ENCODE measurements around the gene SLC25A1. TPM values are rescaled to one million over a fixed set of nuclear protein-coding genes. Genes with fewer than 3 reads are reported as not detected.

The SLC25A1 gene
- total RNA-seq, 1 donor from 2014 or later, result 39.4 TPM

GRCh38 chr22:19127329-19128008 is 51.1 kb downstream of the SLC25A1 start:
- DNase-seq, result no peak
- H3K4me1 Mint-ChIP-seq, result peaks cover 9% of the 10 kb centered on the region
- H3K4me3 Mint-ChIP-seq, result no peak overlapping the region
- H3K27me3 Mint-ChIP-seq, result no peaks in the 10 kb centered on the region
- H3K36me3 Mint-ChIP-seq (ENCODE audit: low read depth), result peaks cover 4% of the 10 kb centered on the region
- no peak overlapping the region for H3K27ac Mint-ChIP-seq
- intact Hi-C loops (cut with micrococcal nuclease), result no loop called here
- H3K9me3 Mint-ChIP-seq, result no peaks in the 10 kb centered on the region

DNA sequence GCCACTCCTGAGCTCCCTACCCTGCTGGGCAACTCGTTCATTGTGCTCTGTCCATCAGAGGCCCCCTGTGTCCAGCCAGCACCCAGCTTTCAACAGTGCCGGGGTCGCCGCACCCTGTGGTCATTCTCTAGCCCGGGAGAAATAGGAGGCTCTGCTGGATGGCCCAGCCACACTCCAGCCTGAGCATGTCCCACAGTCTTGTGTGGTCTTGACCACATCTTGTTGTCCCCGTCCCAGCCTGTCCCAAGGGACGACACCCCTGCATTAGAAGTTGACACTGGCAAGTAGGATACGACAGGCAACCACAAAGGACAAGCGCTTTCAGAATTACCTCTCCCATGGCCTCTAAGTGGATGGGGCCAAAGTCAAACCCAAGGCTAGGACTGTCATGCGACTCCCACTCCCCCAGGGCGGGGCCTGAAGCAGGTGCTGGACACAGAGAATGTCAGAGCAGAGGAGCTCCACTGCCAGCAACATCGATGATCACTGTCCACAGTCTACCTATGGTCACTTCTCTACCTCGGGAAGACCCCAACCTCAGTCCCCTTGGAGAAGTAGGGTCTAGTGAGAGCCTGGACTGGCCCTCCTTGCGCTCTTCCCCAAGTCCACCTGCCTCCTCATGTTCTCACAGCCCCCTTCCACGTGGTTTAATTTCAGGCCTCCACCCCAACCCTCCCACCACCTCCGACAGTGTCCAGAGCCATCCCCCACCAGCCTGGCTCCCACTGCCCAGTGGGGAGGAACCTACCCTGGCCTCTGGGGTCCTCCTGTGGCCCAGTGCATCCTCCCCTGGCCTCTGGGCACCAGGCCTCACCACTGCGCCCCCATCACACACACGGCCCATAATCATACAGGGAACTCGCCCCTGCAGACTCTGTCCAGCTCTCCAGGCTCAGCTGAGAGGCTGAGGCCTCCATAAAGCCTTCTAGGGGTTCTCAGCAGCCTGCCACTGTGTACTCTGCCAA is 51.9 kb downstream of the SLC25A1 start:
- Mint-ChIP-seq H3K36me3 (ENCODE audit: low read depth) (peaks cover 4% of the 10 kb centered on the region), H3K9me3 (no peaks in the 10 kb centered on the region), H3K27me3 (no peaks in the 10 kb centered on the region), H3K27ac (no peak overlapping the region), H3K4me1 (peaks cover 9% of the 10 kb centered on the region), H3K4me3 (no peak overlapping the region)
- no peak for DNase-seq
- intact Hi-C loops (cut with micrococcal nuclease), result no loop called here

Other genes starting within 250 kb of the SLC25A1 start
- gene PRODH, start 242.4 kb downstream of the SLC25A1 start, total RNA-seq, result 0.83 and 0.98 TPM in 2 replicates
- gene DGCR2, start 56.3 kb downstream of the SLC25A1 start, total RNA-seq, result 23.8 and 25.5 TPM in 2 replicates
- not detected in 2 replicates for gene TSSK2, start 47.4 kb downstream of the SLC25A1 start, total RNA-seq
- gene ESS2, start 34.1 kb downstream of the SLC25A1 start, total RNA-seq, result 17.6 and 19.1 TPM in 2 replicates
- not detected in 2 replicates for gene GSC2, start 28.4 kb downstream of the SLC25A1 start, total RNA-seq
- 0.43 and 1.3 TPM in 2 replicates for gene CLTCL1, start 113.0 kb upstream of the SLC25A1 start, total RNA-seq

All from activated CD4-positive, alpha-beta T cell treated with anti-CD3 and anti-CD28 coated beads, Interleukin-2, amount 10 ng/mL, durations not matched to agents 24 days and 14 days (primary cell).